Vagina (tissue), 2 donors: Measurements from ENCODE around the gene GRIN3A.

Experiments
- CTCF ChIP-seq, 3 experiments: fragments of 450-650 bp in 2 of 3; fragments of 200-600 bp in 1 of 3; sonication (generic) in 1 of 3; IDR thresholded peaks; one replicate each; pipeline ENCODE4 v1.5.1; 2017 to 2019; ENCODE audit warnings: antibody characterized with exemption in 3 of 3, mild to moderate bottlenecking in 2 of 3, moderate library complexity in 2 of 3
- POLR2A ChIP-seq, 2 donors: fragments of 450-650 bp; IDR thresholded peaks; one replicate each; pipeline ENCODE4 v1.6.1; 2017; ENCODE audit warnings: antibody characterized with exemption in 2 of 2, mild to moderate bottlenecking in 2 of 2, moderate library complexity in 2 of 2
- POLR2AphosphoS5 ChIP-seq, 2 donors: sonication (generic); formaldehyde crosslinking; IDR thresholded peaks; one replicate each; pipeline ENCODE4 v1.9.0; 2017; ENCODE audit warnings: antibody characterized with exemption in 2 of 2, mild to moderate bottlenecking in 2 of 2, low read depth in 1 of 2; ENCODE audit not compliant: insufficient read depth in 1 of 2

- TF ChIP-seq CTCF (IDR thresholded peaks at IDR 0.05) (no peak), POLR2A (IDR thresholded peaks at IDR 0.05) (no peak), POLR2AphosphoS5 (IDR thresholded peaks at IDR 0.05; ENCODE audit: insufficient read depth in 1 of 2, low read depth in 1 of 2) (no peak)
These were observed 27.0 kb downstream of the GRIN3A start for GRCh38 chr9:101711330-101711941.
